H1 (cell line): ENCODE data around the gene HRH3. TPM values are rescaled to one million over a fixed set of nuclear protein-coding genes. Genes with fewer than 3 reads are reported as not detected.

Source experiments
- CHD7 ChIP-seq: fragments of 300-600 bp; sonication (generic); IDR thresholded peaks from 2 replicates; pipeline ENCODE4 v1.7.1; 2012; ENCODE audit warnings: low read length, moderate library complexity, mild to moderate bottlenecking, inconsistent platforms; ENCODE audit not compliant: insufficient replicate concordance
- GABPA ChIP-seq: IDR thresholded peaks from 2 replicates; pipeline ENCODE4 v1.6.1; 2011; ENCODE audit warnings: mild to moderate bottlenecking, low read length, moderate library complexity, borderline replicate concordance; ENCODE audit not compliant: insufficient read depth
- JUND ChIP-seq: IDR thresholded peaks from 2 replicates; pipeline ENCODE4 v1.6.1; 2011; ENCODE audit warnings: mild to moderate bottlenecking, improper control_type of control experiment, low read length
- KDM5A ChIP-seq: fragments of 200-600 bp; IDR thresholded peaks from 2 replicates; pipeline ENCODE4 v1.7.1; 2012; ENCODE audit warnings: mild to moderate bottlenecking, low read length, inconsistent platforms, mixed read lengths
- polyA plus RNA-seq, 7 experiments: library from polyadenylated mRNA; depleted of rRNA in 3 of 7; stranded (reverse) in 5 of 7; unstranded in 2 of 7; fragments of >200 nt in 5 of 7; fragments of 200-250 nt in 2 of 7; gene quantifications; 1 replicate in 5 of 7; 2 replicates in 1 of 7; 4 replicates in 1 of 7; pipeline versions ENCODE4 v1.2.1 to v1.2.3, GENCODE V29; 2011 to 2013; ENCODE audit warnings: missing spikeins in 2 of 7, mixed read lengths in 2 of 7
- total RNA-seq: library from RNA; stranded (reverse); fragmentation: NEBNext Ultra II Directional; extraction: Animal tissue kit (Norgen Biotek cat#: 25700); gene quantifications from 2 replicates; pipeline ENCODE4 v1.2.1, GENCODE V29; 2021

HRH3 gene
- total and polyA plus RNA-seq, 2 of the 8 experiments (the other 6 are each of a cell fraction or from before 2014, with no cell fraction given) = 2.0 to 4.5 TPM

GRCh38 chr20:62255976-62256375, 35.9 kb upstream of the HRH3 start (continued):
- TF ChIP-seq CHD7 (no peak), GABPA (no peak), KDM5A (no peak), JUND (no peak)
